D341Med (cell line): ENCODE results near the gene ASB8.
"Not testable (repeated sequence)": the region's sequence is repeated elsewhere in the genome, so short reads cannot be mapped to it uniquely, and the experiment has no call there.

ENCODE experiments used
- DNase-seq: peaks from one replicate; pipeline ENCODE4 v3.0.0; 2012; ENCODE audit warnings: low spot score

The ASB8 gene

GRCh38 chr12:48183091-48183875 lies 26.0 kb upstream of the ASB8 start, which contains the start of gene CCDC184:
Gene CCDC184 (plus strand): TSS chr12:48183644. CDS start chr12:48184123, 479 bp downstream.
- peak; percentile 71 for DNase-seq

- DNase-seq: no peak
Measured at GRCh38 chr12:48182631-48183030, 25.3 kb upstream of the ASB8 start.

- no peak for DNase-seq
Measured at GRCh38 chr12:48180857-48181495, 23.7 kb upstream of the ASB8 start.

GRCh38 chr12:48180424-48180823 lies 23.1 kb upstream of the ASB8 start:
- DNase-seq: no peak

GRCh38 chr12:48179466-48179865 lies 22.2 kb upstream of the ASB8 start:
- no peak for DNase-seq

- DNase-seq: no peak
Measured at GRCh38 chr12:48177982-48178381, 20.7 kb upstream of the ASB8 start.

- no peak for DNase-seq
Measured at GRCh38 chr12:48176417-48176751, 19.1 kb upstream of the ASB8 start.

- no peak for DNase-seq
Measured at GRCh38 chr12:48175613-48176416, 18.5 kb upstream of the ASB8 start.

- DNase-seq: no peak
Measured at GRCh38 chr12:48169011-48169410, 11.7 kb upstream of the ASB8 start.

GRCh38 chr12:48165089-48165981 lies 8.0 kb upstream of the ASB8 start:
- peak; percentile 61 for DNase-seq

- no peak for DNase-seq
Measured at GRCh38 chr12:48164451-48164850, 7.1 kb upstream of the ASB8 start.

- no peak for DNase-seq
Measured at GRCh38 chr12:48163150-48163747, 5.9 kb upstream of the ASB8 start.

GRCh38 chr12:48160807-48161206 lies 3.5 kb upstream of the ASB8 start:
- no peak for DNase-seq

- DNase-seq: no peak
Measured at GRCh38 chr12:48160046-48160445, 2.7 kb upstream of the ASB8 start.

GRCh38 chr12:48157889-48158370 lies 615 bp upstream of the ASB8 start:
- DNase-seq: no peak

GRCh38 chr12:48156652-48157017 lies 680 bp downstream of the ASB8 start:
- DNase-seq: no peak

GRCh38 chr12:48155786-48156185 lies 1.5 kb downstream of the ASB8 start:
- not testable (repeated sequence) for DNase-seq

- no peak for DNase-seq
Measured at GRCh38 chr12:48151103-48151771, 6.1 kb downstream of the ASB8 start.

- no peak for DNase-seq
Measured at GRCh38 chr12:48145981-48146380, 11.3 kb downstream of the ASB8 start.

GRCh38 chr12:48143898-48144297 lies 13.4 kb downstream of the ASB8 start:
- DNase-seq: no peak
